ENCODE data around the gene CDK14. TPM values are rescaled to one million over a fixed set of nuclear protein-coding genes. Genes with fewer than 3 reads are reported as not detected.

Gene CDK14
- total and polyA plus RNA-seq, 5 donors from 2014 or later: 0.58 to 4.0 (median 2.3) TPM

DNA sequence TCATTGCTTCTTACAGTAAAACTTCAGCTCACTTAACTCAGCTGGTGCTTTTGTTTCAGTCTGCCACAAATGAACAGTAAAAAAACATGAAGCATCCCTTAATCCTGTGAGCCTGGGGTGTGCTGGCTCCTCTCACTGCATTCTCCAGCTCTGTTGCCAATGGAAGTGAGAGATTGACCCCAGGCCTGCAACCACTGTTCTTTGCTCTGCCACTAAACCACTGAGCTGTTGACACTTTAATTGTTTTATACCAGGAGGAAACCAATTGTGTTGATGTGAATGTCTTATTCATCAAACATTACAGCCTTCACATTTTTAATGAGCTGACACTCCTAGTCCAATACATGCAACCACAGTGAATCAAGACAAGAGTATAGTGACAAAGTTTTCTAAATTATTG lies 598.7 kb downstream of the CDK14 start:
- H3K4me3 Mint-ChIP-seq: no peak overlapping the region
- H3K4me1 Mint-ChIP-seq: no peaks in the 10 kb centered on the region
- Histone ChIP-seq H3K36me3 (ENCODE audit: control insufficient read depth, insufficient read depth, low read length) (no peaks in the 10 kb centered on the region), H3K27ac (ENCODE audit: insufficient read depth, low read length, poor library complexity, severe bottlenecking) (no peak overlapping the region), H3K9me3 (ENCODE audit: control insufficient read depth in 2 of 2, low read length in 2 of 2) (no peaks in the 10 kb centered on the region), H3K27me3 (ENCODE audit: control insufficient read depth, insufficient read depth, low read length) (no peaks in the 10 kb centered on the region), H3K4me1 (ENCODE audit: control insufficient read depth, insufficient read depth, low read length, poor library complexity, severe bottlenecking) (no peaks in the 10 kb centered on the region), H3K4me3 (ENCODE audit: low read depth, low read length) (no peak overlapping the region)
- H3K36me3 Mint-ChIP-seq: no peaks in the 10 kb centered on the region
- no peak for DNase-seq
- no peak overlapping the region for H3K27ac Mint-ChIP-seq
- H3K27me3 Mint-ChIP-seq: no peaks in the 10 kb centered on the region
- ATAC-seq (ENCODE audit: low read depth in 2 of 2): no peak
- H3K9me3 Mint-ChIP-seq: peaks cover 0 to 2% (median 0%) of the 10 kb centered on the region in 7 donors

DNA sequence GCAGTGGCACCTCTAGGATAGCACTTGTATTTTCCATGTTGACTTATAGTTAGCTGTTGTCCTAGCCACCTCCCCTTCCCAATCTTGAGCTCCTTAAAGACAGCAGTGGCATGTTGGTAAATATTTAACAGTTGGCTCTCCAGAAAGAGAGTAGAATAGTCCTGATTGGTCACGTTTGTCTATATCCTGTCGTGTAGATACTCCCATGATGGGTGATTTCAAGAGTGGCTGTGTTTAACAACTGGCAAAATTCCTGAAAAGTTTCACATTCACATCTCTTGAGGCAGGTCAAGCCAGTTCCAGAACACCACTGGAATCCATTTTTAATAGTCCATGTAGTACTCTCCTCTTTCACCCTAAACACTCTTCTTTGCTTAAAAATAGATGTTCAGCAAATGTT lies 599.9 kb downstream of the CDK14 start:
- Mint-ChIP-seq H3K4me3 (no peak overlapping the region), H3K9me3 (peaks cover 0 to 2% (median 0%) of the 10 kb centered on the region in 7 donors), H3K4me1 (no peaks in the 10 kb centered on the region), H3K27ac (no peak overlapping the region), H3K36me3 (no peaks in the 10 kb centered on the region), H3K27me3 (no peaks in the 10 kb centered on the region)
- Histone ChIP-seq H3K36me3 (ENCODE audit: control insufficient read depth, insufficient read depth, low read length) (no peaks in the 10 kb centered on the region), H3K9me3 (ENCODE audit: control insufficient read depth in 2 of 2, low read length in 2 of 2) (no peaks in the 10 kb centered on the region), H3K4me3 (ENCODE audit: low read depth, low read length) (no peak overlapping the region), H3K4me1 (ENCODE audit: control insufficient read depth, insufficient read depth, low read length, poor library complexity, severe bottlenecking) (no peaks in the 10 kb centered on the region), H3K27ac (ENCODE audit: insufficient read depth, low read length, poor library complexity, severe bottlenecking) (no peak overlapping the region), H3K27me3 (ENCODE audit: control insufficient read depth, insufficient read depth, low read length) (no peaks in the 10 kb centered on the region)
- no peak for ATAC-seq (ENCODE audit: low read depth in 2 of 2)
- DNase-seq: no peak

DNA sequence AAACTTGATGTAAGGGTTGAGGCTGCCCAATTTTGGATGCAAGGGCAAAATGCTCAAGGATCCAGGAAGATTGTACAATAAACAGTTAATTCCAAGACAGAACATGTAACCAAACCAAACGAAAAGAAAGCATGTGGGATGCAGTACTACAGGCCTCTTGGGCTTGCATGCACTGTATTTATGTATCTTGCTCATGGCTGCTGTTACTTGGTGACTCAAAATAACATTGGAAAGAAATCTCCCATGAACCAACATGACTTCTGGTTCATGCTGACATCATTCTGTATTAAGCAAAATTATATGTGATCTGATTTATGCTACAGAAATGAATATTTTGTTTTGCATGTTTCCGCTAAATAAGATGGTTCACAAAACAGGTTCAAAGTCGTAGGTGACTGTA lies 602.2 kb downstream of the CDK14 start:
- ATAC-seq (ENCODE audit: low read depth in 2 of 2) (no peak), DNase-seq (no peak)
- Mint-ChIP-seq H3K4me3 (no peak overlapping the region), H3K9me3 (no peaks in the 10 kb centered on the region), H3K27ac (no peak overlapping the region), H3K36me3 (no peaks in the 10 kb centered on the region), H3K4me1 (no peaks in the 10 kb centered on the region), H3K27me3 (no peaks in the 10 kb centered on the region)
- Histone ChIP-seq H3K27me3 (ENCODE audit: control insufficient read depth, insufficient read depth, low read length) (no peaks in the 10 kb centered on the region), H3K36me3 (ENCODE audit: control insufficient read depth, insufficient read depth, low read length) (no peaks in the 10 kb centered on the region), H3K27ac (ENCODE audit: insufficient read depth, low read length, poor library complexity, severe bottlenecking) (no peak overlapping the region), H3K9me3 (ENCODE audit: control insufficient read depth in 2 of 2, low read length in 2 of 2) (no peaks in the 10 kb centered on the region), H3K4me1 (ENCODE audit: control insufficient read depth, insufficient read depth, low read length, poor library complexity, severe bottlenecking) (no peaks in the 10 kb centered on the region), H3K4me3 (ENCODE audit: low read depth, low read length) (no peak overlapping the region)

DNA sequence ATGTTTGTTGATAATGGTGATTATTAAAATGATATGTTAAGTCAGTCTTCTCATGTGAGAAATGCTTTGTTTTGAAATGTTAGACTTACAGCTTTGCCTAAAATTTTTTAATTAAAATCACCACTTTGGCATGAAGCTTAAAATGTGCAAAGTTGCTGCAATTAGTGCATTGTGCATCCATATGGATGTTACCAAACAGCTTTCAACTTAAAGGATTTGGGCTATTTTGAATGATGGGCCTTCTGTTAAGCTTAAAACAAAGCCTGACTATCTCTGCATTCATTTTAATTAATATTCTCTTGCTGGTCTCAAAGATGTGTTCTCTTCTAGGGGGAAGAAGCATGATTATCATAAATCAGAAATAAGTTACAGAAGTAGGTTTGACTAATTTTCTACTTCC lies 603.5 kb downstream of the CDK14 start:
- H3K27me3 Mint-ChIP-seq: no peaks in the 10 kb centered on the region
- H3K4me3 ChIP-seq (ENCODE audit: low read depth, low read length): no peak overlapping the region
- no peaks in the 10 kb centered on the region for H3K27me3 ChIP-seq (ENCODE audit: control insufficient read depth, insufficient read depth, low read length)
- no peaks in the 10 kb centered on the region for H3K9me3 ChIP-seq (ENCODE audit: control insufficient read depth in 2 of 2, low read length in 2 of 2)
- no peaks in the 10 kb centered on the region for H3K36me3 ChIP-seq (ENCODE audit: control insufficient read depth, insufficient read depth, low read length)
- no peaks in the 10 kb centered on the region for H3K36me3 Mint-ChIP-seq
- ATAC-seq (ENCODE audit: low read depth in 2 of 2) (no peak), DNase-seq (no peak)
- H3K4me1 ChIP-seq (ENCODE audit: control insufficient read depth, insufficient read depth, low read length, poor library complexity, severe bottlenecking): no peaks in the 10 kb centered on the region
- no peak overlapping the region for H3K27ac Mint-ChIP-seq
- no peaks in the 10 kb centered on the region for H3K4me1 Mint-ChIP-seq
- H3K9me3 Mint-ChIP-seq: peaks cover 0 to 5% (median 0%) of the 10 kb centered on the region in 7 donors
- H3K4me3 Mint-ChIP-seq: no peak overlapping the region
- no peak overlapping the region for H3K27ac ChIP-seq (ENCODE audit: insufficient read depth, low read length, poor library complexity, severe bottlenecking)

DNA sequence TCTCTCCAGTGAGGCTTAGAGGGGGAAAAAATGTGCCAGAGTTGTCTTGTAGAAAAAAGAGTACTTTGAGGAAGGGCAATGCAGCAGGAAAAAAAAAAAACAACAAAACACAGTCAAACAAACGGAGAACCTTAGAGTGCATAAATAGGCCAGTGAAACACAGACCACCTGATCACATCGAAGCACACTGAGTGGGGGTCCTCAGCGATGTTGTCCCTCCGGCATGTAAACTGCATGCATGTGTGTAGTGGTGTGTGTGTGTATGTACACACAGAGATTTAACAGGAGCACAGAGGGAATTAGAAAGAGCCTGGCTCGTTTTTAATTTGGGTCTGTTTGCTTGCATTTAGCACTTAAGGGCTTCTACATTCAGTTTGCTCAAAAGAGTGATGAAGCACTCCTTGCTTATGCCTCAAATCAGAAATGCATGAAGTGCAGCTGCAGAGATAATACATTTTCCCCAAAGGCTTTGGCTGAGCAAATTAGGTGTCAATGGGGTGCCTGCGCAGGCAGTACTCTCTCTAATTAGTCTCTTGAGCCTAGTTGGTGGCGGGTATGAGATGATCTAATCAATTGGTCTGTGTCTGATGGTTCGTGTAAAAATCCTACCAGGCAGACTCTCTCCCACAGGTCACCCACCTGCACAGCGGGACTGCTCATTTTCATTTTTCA lies 605.5 kb downstream of the CDK14 start:
- no peaks in the 10 kb centered on the region for H3K36me3 Mint-ChIP-seq
- H3K27ac ChIP-seq (ENCODE audit: insufficient read depth, low read length, poor library complexity, severe bottlenecking): no peak overlapping the region
- ATAC-seq (ENCODE audit: low read depth in 2 of 2) (no peak), DNase-seq (no peak)
- H3K4me3 ChIP-seq (ENCODE audit: low read depth, low read length): no peak overlapping the region
- no peak overlapping the region for H3K27ac Mint-ChIP-seq
- H3K27me3 Mint-ChIP-seq: no peaks in the 10 kb centered on the region
- H3K9me3 Mint-ChIP-seq: peaks cover 0 to 6% (median 3%) of the 10 kb centered on the region in 7 donors
- H3K36me3 ChIP-seq (ENCODE audit: control insufficient read depth, insufficient read depth, low read length): no peaks in the 10 kb centered on the region
- no peaks in the 10 kb centered on the region for H3K4me1 Mint-ChIP-seq
- no peaks in the 10 kb centered on the region for H3K27me3 ChIP-seq (ENCODE audit: control insufficient read depth, insufficient read depth, low read length)
- no peaks in the 10 kb centered on the region for H3K9me3 ChIP-seq (ENCODE audit: control insufficient read depth in 2 of 2, low read length in 2 of 2)
- H3K4me3 Mint-ChIP-seq: no peak overlapping the region
- H3K4me1 ChIP-seq (ENCODE audit: control insufficient read depth, insufficient read depth, low read length, poor library complexity, severe bottlenecking): no peaks in the 10 kb centered on the region

DNA sequence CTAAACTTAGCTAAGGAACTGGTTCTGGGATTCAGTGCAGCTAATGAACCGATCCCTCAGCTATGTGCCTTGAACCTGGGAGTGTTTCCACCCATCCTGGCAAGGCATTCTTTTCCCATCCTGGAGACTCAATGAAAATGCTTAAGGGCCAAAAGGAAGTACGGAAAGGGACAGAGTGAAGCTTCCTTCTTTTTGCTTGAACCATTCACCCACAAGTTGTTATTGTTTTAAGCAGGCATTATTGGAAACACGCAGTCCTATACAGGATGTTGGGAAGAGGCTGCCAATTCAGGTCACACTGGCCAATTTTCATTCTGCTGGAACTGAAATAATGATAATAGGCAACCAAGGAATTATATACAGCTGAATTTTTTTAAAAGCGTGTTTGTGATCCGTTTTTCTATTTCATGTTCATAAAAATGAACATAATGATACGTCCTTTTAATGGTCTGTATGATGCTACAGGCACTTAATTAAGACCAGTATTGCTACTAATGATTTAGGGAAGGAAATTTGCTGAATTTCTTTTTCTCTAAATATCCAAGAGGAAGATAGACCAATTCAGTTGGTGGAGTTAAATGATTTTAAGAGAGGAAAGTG lies 610.3 kb downstream of the CDK14 start:
- Histone ChIP-seq H3K4me1 (ENCODE audit: control insufficient read depth, insufficient read depth, low read length, poor library complexity, severe bottlenecking) (no peaks in the 10 kb centered on the region), H3K27me3 (ENCODE audit: control insufficient read depth, insufficient read depth, low read length) (no peaks in the 10 kb centered on the region), H3K27ac (ENCODE audit: insufficient read depth, low read length, poor library complexity, severe bottlenecking) (no peak overlapping the region), H3K4me3 (ENCODE audit: low read depth, low read length) (no peak overlapping the region), H3K36me3 (ENCODE audit: control insufficient read depth, insufficient read depth, low read length) (no peaks in the 10 kb centered on the region), H3K9me3 (ENCODE audit: control insufficient read depth in 2 of 2, low read length in 2 of 2) (no peaks in the 10 kb centered on the region)
- H3K9me3 Mint-ChIP-seq: peaks cover 0 to 6% (median 3%) of the 10 kb centered on the region in 7 donors
- no peak for DNase-seq
- no peaks in the 10 kb centered on the region for H3K4me1 Mint-ChIP-seq
- H3K27me3 Mint-ChIP-seq: no peaks in the 10 kb centered on the region
- no peaks in the 10 kb centered on the region for H3K36me3 Mint-ChIP-seq
- no peak for ATAC-seq (ENCODE audit: low read depth in 2 of 2)
- H3K27ac Mint-ChIP-seq: no peak overlapping the region
- H3K4me3 Mint-ChIP-seq: no peak overlapping the region

DNA sequence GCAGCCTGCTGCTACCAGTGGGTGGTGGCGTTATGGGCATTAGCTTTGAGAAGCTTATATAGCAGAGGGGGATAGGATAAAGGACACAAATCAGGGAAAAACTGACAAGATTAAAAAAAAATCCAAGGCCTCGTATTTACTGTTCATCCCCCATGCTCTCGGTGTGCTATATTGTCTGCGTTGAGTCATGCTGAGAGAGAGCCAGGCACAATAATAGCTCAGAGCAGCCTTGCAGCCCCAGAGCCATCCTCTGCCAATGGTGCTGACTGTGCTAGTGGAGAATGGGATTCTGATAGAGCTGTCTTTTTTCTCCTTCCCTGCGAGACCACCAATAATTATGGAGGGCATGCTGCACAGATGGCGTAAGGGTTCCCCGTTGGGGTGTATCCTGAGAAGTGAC lies 616.5 kb downstream of the CDK14 start:
- Histone ChIP-seq H3K4me3 (ENCODE audit: low read depth, low read length) (no peak overlapping the region), H3K9me3 (ENCODE audit: control insufficient read depth in 2 of 2, low read length in 2 of 2) (no peaks in the 10 kb centered on the region), H3K27ac (ENCODE audit: insufficient read depth, low read length, poor library complexity, severe bottlenecking) (no peak overlapping the region), H3K27me3 (ENCODE audit: control insufficient read depth, insufficient read depth, low read length) (no peaks in the 10 kb centered on the region), H3K4me1 (ENCODE audit: control insufficient read depth, insufficient read depth, low read length, poor library complexity, severe bottlenecking) (no peaks in the 10 kb centered on the region), H3K36me3 (ENCODE audit: control insufficient read depth, insufficient read depth, low read length) (no peaks in the 10 kb centered on the region)
- Mint-ChIP-seq H3K27ac (no peak overlapping the region), H3K9me3 (peaks cover 0 to 2% (median 0%) of the 10 kb centered on the region in 7 donors), H3K27me3 (no peaks in the 10 kb centered on the region), H3K4me1 (no peaks in the 10 kb centered on the region), H3K36me3 (no peaks in the 10 kb centered on the region), H3K4me3 (no peak overlapping the region)
- DNase-seq: no peak
- no peak for ATAC-seq (ENCODE audit: low read depth in 2 of 2)

DNA sequence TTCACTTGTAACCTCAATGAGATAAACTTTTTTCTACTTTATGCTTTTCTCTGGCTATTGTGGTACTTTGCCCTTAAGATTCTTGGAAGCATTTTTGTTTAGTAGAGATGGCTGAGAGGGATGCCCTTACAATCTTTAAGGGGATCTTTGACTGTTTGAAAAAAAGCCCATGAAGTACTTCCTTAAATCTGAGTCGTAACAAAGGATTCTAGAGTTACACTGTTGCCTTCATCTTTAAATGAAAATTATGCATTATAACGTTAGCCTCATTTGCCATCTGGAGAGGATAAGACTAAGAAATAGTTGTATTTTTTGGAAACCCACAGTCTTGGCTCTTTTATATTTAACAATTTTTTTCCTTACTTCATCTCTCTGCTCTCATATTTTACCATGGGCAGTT lies 630.3 kb downstream of the CDK14 start:
- H3K4me3 Mint-ChIP-seq: no peak overlapping the region
- Histone ChIP-seq H3K4me3 (ENCODE audit: low read depth, low read length) (no peak overlapping the region), H3K4me1 (ENCODE audit: control insufficient read depth, insufficient read depth, low read length, poor library complexity, severe bottlenecking) (no peaks in the 10 kb centered on the region), H3K36me3 (ENCODE audit: control insufficient read depth, insufficient read depth, low read length) (no peaks in the 10 kb centered on the region), H3K27me3 (ENCODE audit: control insufficient read depth, insufficient read depth, low read length) (no peaks in the 10 kb centered on the region), H3K27ac (ENCODE audit: insufficient read depth, low read length, poor library complexity, severe bottlenecking) (no peak overlapping the region), H3K9me3 (ENCODE audit: control insufficient read depth in 2 of 2, low read length in 2 of 2) (no peaks in the 10 kb centered on the region)
- H3K36me3 Mint-ChIP-seq: no peaks in the 10 kb centered on the region
- no peaks in the 10 kb centered on the region for H3K27me3 Mint-ChIP-seq
- H3K27ac Mint-ChIP-seq: no peak overlapping the region
- peaks cover 0 to 1% (median 0%) of the 10 kb centered on the region in 7 donors for H3K9me3 Mint-ChIP-seq
- H3K4me1 Mint-ChIP-seq: no peaks in the 10 kb centered on the region
- ATAC-seq (ENCODE audit: low read depth in 2 of 2) (no peak), DNase-seq (no peak)
